Right kidney (tissue), 9 donors: ENCODE results near the gene CDK18.
A peak's percentile ranks its signal among the peaks of the same experiment; 100 is the strongest.
"Not testable (repeated sequence)": the region's sequence is repeated elsewhere in the genome, so short reads cannot be mapped to it uniquely, and the experiment has no call there.

ENCODE experiments used
- DNase-seq: peaks from one replicate; pipeline ENCODE4 v3.0.0-alpha.2; 2016
- long read RNA-seq, 8 donors: transcript quantifications; one replicate each; lab custom pipeline, GENCODE V29; 2026

CDK18 gene
- long read RNA-seq, donor 1, partial matches to known transcripts = 0 of 6 reads
- long read RNA-seq, donor 1, other reads (novel, unspliced or antisense) = 0 of 6 reads
- long read RNA-seq, donor 2, partial matches to known transcripts = 0 of 1 reads
- long read RNA-seq, donor 2, other reads (novel, unspliced or antisense) = 0 of 1 reads
- long read RNA-seq, donor 3, partial matches to known transcripts = 0 of 1 reads
- long read RNA-seq, donor 3, other reads (novel, unspliced or antisense) = 0 of 1 reads
- long read RNA-seq, donor 4, partial matches to known transcripts = 0 of 3 reads
- long read RNA-seq, donor 4, other reads (novel, unspliced or antisense) = 0 of 3 reads
- long read RNA-seq, donor 5, partial matches to known transcripts = 0 of 2 reads
- long read RNA-seq, donor 5, other reads (novel, unspliced or antisense) = 0 of 2 reads
- long read RNA-seq, donor 6, partial matches to known transcripts = 0 of 4 reads
- long read RNA-seq, donor 6, other reads (novel, unspliced or antisense) = 0 of 4 reads
- long read RNA-seq, donor 7, partial matches to known transcripts = 0 of 10 reads
- long read RNA-seq, donor 7, other reads (novel, unspliced or antisense) = 0 of 10 reads
- long read RNA-seq, donor 8, partial matches to known transcripts = 0 of 2 reads
- long read RNA-seq, donor 8, other reads (novel, unspliced or antisense) = 0 of 2 reads

DNA sequence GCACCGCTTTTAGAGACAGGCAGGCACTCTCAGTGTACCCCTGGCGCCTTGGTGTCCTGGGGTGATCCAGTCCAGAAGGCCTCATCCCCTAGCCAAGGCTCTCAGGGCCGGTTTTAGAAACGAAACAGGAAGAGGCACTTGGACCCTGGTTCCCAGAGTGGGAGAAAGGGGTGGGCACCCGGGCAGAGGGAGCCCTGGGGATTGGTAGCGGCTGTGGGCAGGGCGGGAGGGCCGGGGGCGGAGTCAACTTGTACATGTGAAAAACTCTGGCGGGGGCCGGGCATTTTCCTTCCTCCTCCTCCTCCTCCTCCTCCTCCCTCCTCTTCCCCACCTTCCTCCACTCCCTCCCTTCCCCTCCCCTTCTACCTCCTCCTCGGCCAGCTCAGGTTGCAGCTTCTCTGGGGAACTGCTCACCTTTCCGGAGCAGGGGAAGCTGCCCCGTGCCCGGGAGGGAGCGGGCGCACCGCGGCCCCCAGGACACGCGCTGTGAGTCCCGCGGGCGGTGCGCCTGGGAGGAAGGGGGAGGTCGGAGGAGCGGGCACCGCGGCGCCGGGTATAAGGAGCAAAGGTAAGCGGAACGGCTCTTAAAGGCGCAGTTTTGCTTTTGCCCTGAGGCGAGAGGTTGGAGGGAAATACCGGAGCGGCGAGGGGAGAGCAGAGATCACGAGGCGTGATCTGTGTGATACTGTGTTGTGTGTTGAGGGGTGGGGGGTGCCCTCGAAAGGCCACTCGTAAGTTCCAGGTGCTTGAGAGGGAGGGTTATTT lies at the start of gene CDK18:
CDK18 (plus strand) TSS at position 359 of the 765 bp plus-strand sequence. CDS start 18,499 bp downstream, outside the sequence.
- peak; percentile 86 for DNase-seq

DNA sequence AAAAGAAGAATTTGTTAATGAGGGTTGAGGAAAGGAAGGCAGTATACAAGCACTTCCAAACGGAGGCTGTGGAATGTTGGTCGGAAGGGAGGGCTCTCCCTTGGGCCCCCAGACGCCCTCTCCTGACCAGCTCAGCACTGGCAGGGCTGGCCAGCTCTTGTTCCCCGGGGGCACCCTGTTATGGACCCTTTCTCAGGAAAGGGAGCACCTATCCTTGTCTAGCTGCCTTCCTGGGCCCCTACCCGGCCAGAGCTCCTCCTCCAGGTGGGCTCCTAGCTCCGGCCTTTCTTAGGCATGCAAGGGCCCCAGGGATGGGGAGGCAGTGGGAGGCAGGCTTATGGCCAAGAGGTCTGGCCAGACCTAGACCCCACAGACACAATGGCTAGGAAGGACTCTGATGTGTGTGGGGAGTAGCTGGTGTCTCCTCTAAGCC lies 49.5 kb upstream of the CDK18 start:
- no peak for DNase-seq

DNA sequence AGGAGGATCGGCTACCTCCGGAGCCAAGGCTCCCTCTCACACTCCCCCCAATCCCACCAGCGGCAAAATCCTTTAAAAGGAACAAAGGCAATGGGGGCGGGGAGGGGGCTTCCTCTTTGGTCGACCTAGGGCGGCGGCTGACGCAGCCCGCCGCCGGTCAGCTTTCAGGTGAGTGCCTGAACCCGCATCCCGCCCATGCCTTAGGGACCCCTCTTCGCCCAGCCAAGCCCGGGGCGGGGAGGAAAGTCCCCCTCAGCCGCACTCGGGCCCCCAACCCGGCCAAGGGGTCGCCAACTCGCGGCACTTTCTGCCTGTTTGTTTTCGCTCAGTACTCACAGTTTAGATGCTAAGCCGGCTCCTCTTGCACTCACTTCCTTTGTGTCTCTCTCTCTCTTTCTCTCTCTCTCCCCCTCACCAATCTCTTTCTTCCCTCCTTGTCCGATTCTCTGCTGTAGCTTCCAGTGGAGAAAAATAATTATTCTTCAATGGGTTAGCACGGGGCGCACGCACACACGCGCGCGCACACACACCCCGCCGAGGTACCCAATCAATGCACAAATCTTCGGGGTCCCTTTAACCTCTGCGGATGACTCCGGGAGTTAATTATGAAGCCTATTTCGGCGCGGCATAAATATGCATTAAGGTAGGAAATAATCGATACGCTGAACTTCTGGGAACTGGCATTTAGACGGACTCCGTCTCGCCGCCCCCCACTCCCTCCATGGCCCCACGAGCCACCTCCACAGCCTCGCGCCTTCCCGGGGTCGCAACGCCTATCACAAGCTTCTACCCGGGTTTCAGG lies 48.7 kb upstream of the CDK18 start, which contains the start of gene BLACAT1:
BLACAT1 (minus strand) TSS at position 465 of the 802 bp plus-strand sequence.
- peak; percentile 53 for DNase-seq

DNA sequence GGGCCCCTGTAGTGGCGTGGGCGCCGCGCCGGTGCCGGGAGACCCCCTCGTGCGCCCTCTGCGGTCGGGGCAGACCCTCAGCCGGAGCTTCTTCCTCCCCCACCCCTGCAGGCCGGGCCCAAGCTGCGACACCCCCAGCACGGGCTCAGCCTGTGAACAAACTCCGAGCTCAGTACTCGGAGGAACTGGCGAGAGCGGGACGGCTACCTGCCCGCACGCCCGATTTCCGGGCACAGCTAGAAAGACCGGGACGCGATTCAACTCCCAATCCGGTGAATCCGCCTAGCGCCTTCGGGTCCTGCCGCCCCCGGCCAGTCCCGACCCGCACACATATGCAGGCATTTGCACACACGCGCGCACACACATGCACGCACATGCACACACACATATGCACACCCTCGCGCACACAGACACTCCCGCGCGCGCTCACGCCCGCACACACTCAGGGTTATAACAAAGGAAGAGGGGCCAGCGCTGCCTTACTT lies 48.0 kb upstream of the CDK18 start:
- peak; percentile 59 for DNase-seq

DNA sequence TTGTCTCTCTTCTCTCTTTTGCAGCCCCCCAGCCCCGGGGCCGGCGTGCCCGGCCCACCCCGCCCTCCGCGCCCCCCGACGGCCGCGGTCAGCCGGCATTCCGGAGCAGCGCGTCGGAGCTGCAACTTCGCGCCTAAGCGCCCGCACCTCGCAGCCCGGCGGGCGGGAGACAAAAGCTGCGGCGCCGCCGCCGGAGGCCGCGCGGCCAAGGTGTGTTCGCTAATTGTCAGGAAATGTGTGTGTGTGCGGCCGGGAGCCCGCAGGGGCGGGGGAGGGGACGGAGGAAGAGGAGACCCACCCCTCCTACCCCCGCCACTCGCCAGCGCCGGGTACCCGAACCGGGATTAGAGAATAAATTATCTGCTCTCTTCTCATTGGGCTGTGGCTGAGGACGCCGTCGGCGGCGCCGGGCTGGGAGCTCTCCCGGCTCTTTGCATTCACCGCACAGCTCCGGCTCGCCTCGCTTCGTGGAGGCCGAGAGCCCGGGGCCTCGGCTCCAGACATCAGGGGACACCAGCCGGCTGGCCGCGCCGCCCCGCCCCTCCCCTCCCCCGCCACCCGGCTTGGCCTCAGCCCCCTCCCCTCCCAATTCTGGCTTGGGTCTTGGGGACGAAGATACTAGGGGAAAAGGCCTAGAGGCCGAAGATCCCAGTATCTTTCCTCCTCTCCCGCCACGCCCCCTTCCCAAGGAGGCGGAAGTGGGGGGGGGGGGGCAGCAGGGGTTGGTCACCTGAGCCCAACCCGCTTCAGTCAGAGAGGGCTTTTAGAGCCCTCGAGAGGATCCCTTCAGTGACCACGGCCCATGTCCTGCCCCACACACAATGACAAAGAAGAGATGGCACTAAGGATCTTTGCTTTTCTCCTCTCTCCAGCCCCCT lies 47.4 kb upstream of the CDK18 start:
- DNase-seq = peak; percentile 52

DNA sequence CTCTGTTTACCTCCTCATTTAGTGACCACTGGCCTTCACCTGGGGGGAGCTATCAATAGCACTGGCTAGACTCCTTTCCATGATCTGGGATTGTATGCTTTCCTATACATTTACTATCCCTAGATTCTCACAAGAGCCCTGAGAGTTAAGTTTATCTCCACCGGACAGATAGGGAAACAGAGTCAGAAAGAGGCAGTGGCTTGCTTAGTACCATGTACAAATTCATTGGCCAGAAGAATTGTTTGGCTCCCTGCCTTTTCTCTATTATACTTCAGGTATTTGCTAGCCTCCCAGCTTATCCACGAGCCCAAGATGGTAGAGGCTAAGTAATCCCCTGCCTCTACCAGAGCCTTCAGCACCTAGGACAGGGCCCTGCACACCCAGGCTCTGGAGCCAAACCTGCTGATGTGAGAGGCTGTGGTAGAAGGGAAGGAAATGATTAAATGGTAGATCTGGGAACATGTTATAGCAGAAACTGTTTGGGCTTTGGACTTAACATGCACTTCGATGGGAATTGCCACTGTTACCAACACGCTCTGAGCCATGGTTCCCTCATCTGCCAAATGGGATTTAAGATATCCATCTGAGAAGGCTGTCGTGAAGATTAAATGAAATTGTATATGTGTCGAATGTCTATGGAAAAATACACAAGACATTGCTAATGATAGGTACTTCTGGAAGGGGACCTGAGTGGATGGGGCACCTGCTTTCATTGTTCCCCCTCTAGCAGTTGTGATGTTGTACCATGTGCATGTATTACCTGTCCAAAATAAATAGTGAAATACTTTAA lies 45.5 kb upstream of the CDK18 start:
- DNase-seq = peak; percentile 54

DNA sequence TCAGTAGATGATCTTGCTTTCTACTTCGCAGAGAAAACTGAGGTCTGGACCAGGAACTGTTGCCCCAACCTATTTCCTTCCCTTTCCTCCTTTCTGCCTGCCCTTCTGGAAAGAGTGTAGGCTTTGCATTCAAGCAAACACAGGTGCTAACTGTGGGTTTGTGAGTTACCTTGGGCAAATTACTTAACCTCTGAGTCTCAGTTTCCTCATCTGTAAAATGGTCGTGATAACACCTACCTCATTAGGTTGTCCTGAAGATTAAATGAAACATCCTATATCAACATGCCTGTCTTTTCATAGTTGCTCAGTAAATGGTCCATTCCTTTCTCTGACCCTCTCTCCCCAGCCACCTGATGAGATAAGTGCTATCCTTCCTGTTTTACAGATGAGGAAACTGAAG lies 39.1 kb upstream of the CDK18 start:
- DNase-seq = no peak

DNA sequence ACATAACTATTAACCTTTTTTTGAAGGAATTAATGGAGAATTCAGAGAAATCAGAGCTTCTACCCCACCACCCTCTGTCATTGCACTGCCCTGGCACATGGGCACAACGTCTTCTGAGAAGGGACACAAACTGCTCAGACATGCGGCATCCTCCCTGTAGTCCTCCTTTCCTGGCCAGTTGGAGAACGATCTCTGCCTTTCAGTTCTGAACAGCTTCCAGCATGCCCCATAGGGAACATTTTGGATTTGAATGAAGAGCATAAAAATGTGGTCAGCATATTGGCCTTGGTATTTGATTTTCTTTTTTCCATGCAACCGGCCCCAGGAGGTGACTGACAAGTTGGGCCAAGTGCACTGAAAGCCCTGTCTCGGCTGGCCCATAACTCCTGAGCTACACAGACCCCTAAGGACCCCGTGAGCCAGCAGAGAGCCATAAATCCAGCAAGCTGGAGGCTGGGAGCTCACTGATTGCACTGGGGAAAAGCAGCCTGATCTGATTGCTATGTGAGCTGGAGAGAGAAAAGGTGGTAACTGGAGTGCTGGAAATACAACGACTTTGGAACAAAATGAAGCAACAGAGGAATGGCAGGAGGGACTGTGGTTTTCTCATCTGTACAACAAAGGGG lies 37.8 kb upstream of the CDK18 start:
- DNase-seq = no peak

DNA sequence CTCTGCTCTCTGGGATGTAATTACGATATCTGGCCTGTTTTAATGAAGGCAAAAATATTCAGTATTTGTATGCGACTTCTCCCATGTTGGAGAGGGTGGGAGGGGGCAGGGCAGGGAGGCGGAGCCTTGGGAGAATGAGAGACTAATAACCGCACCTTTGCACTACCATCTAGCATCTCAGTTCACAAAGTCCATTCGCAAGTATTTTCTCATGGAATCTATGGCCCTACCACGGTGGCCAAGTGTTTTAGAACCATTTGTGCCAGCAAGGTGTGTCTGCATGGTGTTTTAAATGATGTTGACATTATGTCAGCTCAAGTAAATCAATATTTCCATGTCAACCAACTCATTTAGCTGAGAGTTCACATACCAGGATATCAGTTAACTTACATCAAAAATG lies 34.3 kb upstream of the CDK18 start:
- DNase-seq = no peak

DNA sequence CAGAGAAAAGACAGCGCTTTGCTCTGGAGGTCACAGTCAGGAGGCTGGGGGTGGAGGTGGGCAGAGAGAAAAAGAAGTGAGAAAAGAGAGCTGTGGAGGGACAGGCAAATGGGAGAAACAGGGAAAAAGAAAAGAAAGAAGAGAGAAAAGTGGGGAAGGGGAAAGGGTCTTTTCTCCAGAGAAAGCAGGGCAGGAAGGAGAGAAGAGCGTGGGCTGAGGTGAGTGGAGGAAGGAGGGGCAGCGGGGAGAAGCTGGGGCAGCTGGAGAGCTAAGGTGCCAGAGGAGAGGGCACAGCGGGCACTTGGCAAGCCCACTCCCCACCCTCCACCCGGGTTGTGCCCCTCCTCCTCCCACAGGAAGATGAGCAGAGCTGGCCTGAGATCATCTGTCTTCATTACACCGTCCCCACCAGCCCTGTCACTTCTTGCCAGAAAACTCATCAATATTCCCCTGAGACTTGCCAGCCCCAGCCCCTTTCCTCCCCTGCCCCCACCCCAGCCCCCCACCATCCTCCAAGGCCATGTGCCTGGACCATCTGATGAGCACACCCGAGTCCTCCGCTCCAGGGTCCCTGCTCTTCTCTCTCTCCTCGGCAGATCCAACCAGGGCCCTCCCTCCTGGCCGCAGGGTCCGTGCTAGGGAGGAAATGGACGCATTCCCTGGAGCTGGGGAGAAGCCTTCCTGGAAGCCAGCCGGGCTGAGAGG lies 31.6 kb upstream of the CDK18 start:
- no peak for DNase-seq

DNA sequence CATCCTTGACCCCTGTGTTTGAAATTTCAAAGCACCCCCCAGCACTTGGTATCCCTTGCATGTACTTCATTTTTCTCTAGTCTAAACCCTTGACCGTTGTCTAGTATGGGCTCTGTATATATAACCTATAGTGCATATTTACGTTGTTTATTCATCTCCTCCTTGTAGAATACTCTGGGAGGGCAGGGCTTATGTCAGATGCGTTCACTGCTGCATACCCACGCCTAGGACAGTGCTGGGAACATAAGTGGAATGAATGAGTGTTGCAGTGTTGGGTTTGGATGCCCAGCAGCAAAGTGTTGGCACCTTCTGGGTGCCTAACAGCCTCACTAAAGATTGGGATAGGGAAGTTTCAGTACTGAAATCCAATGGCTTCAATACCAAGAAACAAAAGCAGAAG lies 31.0 kb upstream of the CDK18 start:
- DNase-seq = no peak

DNA sequence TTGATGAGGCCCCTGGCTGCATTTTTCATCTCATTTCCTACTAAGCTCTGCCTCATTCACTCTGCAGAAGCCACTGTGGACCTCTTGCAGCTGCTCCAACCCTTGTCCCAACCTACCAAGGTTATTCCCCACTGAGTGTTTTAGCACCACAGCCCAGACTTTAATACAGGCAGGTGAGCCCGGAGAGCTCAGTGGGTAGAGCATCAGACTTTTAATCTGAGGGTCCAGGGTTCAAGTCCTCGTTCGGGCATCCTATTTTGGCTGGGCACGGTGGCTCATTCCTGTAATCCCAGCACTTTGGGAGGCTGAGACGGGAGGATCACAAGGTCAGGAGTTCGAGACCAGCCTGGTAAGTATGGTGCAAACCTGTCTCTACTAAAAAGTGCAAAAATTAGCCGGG lies 30.5 kb upstream of the CDK18 start:
- no peak for DNase-seq

DNA sequence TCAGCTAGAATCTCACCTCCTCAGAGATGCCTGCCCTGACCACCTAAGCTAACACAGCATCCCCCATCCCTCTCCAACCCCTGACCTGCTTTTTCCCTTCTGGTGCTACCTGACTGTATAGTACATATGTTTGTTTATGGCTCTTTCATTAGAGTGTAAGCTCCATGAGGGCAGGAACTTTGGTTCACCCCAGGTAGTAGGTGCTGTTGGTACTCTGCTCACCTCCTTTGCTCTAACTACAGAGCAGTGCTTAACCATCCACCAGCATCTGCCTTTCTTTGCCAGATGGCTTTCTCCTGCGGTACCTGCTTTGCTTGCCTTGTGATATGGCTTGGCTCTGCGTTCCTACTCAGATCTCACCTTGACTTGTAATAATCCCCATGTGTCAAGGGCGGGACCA lies 29.9 kb upstream of the CDK18 start:
- no peak for DNase-seq

DNA sequence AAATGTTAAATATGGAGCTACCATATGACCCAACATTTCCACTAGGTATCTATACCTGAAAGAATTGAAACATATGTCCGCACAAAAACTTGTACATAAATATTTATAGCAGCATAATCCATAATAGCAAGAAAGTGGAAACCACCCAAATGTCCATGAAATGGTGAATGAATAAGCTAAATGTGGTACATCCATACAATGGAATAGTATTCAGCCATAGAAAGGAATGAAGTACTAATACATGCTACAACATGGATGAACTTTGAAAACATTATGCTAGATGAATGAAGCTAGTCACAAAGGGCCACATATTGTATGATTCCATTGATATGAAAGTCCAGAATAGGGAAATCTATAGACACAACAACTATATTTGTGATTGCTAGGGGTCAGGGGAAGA lies 28.6 kb upstream of the CDK18 start:
- DNase-seq = no peak

DNA sequence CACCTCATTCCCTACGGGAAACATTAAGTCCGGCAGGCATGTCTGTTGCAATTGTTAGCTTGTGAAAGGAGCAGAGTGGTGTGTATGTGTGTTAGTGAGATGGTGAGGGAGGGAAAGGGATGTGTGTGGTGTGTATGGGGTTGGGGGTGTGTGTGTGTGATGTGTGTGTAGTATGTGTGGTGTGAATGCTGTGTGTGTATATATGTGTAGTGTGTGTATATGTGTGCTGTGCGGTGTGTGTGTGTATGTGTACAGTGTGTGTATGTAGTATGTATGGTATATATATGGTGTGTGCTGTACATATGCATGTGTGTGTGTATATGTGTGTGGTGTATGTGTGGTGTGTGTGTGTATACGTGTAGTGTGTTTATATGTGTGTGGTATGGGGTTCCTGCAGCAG lies 27.8 kb upstream of the CDK18 start:
- DNase-seq = no peak

DNA sequence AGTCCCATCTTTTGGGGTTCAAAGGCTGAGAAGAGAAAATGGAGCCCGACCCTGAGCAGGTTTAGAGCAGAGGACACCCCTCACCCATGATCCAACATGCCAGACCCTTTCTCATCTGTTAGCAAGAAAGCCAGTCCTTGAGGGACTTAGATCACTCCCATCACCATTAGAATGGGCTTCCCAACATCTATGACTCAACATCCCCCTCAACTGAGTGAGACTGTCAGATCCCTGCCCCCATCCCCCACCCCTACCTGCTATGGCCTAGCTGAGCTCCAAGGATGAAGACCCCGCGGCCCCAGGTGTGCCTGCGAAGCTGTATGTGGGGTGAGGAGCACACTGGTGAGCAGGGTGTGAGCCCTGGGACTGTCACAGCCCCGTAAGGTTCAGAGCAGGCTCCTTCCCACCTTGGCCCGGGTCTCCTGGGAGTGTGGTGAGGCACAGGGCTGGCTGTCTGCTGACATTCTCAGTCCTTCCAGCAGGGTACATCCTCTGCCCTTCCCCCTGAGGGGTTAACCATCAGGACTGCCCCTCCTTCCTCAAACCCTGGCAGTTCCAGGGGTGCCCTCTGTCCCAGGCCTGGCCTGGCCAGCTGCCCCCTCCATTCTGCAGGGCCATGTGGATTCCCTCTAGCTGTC lies 27.2 kb upstream of the CDK18 start:
- no peak for DNase-seq

DNA sequence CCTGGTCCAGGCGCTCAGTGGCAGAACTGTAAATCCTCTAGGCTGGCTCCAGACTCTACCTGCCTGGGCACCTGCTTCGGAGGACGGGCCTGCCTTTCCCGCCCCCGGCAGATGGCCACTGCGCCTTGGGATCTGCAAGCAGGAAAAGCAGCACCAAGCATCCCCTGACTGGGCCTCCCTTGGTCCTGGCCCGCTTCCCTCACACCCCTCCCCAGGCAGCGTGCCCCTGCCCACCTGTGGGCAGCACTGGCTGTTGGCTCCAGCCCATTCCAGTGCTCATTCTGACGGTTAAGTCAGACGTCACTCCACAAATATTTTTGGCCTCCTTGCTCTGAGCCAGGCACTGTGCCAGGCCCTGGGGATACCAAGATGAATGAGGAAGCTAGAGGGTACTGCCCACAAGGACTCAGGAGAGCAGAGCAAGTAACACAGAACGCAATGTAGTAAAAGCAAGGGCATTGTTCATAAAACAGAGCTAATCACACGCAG lies 26.7 kb upstream of the CDK18 start:
- DNase-seq = no peak

DNA sequence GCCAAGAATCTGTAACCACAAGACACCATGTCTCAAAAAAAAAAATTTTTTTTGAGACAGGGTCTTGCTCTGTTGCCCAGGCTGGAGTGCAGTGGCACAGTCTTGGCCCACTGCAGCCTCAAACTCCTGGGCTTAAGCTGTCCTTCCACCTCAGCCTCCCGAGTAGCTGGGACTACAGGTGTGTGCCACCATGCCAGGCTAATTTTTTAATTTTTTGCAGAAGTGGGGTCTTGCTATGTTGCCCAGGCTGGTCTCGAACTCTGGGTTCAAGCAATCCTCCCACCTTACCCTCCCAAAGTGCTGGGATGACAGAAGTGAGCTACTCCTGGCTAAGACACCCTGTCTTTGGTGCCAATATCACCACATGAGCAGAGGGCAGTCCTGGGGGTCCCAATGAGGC lies 25.5 kb upstream of the CDK18 start:
- DNase-seq = not testable (repeated sequence)
